NB4 (cell line): ENCODE data around the gene PRKAG3.

Experiments used
- CTCF ChIP-seq: IDR thresholded peaks from one replicate; pipeline ENCODE4 v1.5.1; 2012; ENCODE audit warnings: low read depth, low read length
- MAX ChIP-seq: IDR thresholded peaks from 2 replicates; pipeline ENCODE4 v1.6.1; 2011; ENCODE audit warnings: low read depth, low read length
- MYC ChIP-seq: IDR thresholded peaks from 2 replicates; pipeline ENCODE4 v1.6.1; 2011; ENCODE audit warnings: low read depth, low read length
- POLR2A ChIP-seq: IDR thresholded peaks from 2 replicates; pipeline ENCODE4 v1.6.1; 2011; ENCODE audit warnings: mild to moderate bottlenecking; ENCODE audit not compliant: insufficient read length; ENCODE audit errors: extremely low read depth

- TF ChIP-seq CTCF (no peak), POLR2A (no peak), MAX (no peak), MYC (no peak)
These were observed 9.9 kb downstream of the PRKAG3 start for GRCh38 chr2:218821605-218822211.
